ENCODE measurements around the gene ERCC6L2. TPM values are rescaled to one million over a fixed set of nuclear protein-coding genes. Genes with fewer than 3 reads are reported as not detected.

Gene ERCC6L2, protein sequence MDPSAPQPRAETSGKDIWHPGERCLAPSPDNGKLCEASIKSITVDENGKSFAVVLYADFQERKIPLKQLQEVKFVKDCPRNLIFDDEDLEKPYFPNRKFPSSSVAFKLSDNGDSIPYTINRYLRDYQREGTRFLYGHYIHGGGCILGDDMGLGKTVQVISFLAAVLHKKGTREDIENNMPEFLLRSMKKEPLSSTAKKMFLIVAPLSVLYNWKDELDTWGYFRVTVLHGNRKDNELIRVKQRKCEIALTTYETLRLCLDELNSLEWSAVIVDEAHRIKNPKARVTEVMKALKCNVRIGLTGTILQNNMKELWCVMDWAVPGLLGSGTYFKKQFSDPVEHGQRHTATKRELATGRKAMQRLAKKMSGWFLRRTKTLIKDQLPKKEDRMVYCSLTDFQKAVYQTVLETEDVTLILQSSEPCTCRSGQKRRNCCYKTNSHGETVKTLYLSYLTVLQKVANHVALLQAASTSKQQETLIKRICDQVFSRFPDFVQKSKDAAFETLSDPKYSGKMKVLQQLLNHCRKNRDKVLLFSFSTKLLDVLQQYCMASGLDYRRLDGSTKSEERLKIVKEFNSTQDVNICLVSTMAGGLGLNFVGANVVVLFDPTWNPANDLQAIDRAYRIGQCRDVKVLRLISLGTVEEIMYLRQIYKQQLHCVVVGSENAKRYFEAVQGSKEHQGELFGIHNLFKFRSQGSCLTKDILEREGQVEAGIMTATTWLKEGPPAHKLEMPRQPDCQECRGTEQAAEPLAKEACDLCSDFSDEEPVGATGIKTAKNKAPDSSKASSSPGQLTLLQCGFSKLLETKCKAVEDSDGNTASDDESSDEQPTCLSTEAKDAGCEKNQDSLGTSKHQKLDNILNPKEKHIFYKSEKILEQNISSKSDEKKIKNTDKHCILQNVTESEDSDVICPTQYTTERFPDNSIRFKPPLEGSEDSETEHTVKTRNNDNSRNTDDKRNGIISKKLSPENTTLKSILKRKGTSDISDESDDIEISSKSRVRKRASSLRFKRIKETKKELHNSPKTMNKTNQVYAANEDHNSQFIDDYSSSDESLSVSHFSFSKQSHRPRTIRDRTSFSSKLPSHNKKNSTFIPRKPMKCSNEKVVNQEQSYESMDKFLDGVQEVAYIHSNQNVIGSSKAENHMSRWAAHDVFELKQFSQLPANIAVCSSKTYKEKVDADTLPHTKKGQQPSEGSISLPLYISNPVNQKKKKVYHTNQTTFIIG (N-terminal part only)
- total RNA-seq (2012; rRNA removed) (67.6 and 83.3 TPM in 2 replicates), polyA plus RNA-seq (2012; rRNA removed) (12.1 and 13.0 TPM in 2 replicates), Bru-seq, nascent RNA (percentile 82 among the genes with signal in this experiment), BruChase-seq, experiment 1, labeled RNA remaining after a 6-hour chase (percentile 63 among the genes with signal in this experiment), BruChase-seq, experiment 2, labeled RNA remaining after a 2-hour chase (percentile 67 among the genes with signal in this experiment)
- 2.5 and 2.6 TPM in 2 replicates for polyA plus RNA-seq (2012; cell fraction: cytosol; rRNA removed)
- 3.7 and 19.2 TPM in 2 replicates for polyA plus RNA-seq (2012; cell fraction: nucleus; rRNA removed; ENCODE audit: low replicate concordance)
- long read RNA-seq, full-length matches to known transcripts, result 1 of 32 reads
- long read RNA-seq, partial matches to known transcripts, result 7 of 32 reads
- long read RNA-seq, other reads (novel, unspliced or antisense), result 24 of 32 reads

DNA sequence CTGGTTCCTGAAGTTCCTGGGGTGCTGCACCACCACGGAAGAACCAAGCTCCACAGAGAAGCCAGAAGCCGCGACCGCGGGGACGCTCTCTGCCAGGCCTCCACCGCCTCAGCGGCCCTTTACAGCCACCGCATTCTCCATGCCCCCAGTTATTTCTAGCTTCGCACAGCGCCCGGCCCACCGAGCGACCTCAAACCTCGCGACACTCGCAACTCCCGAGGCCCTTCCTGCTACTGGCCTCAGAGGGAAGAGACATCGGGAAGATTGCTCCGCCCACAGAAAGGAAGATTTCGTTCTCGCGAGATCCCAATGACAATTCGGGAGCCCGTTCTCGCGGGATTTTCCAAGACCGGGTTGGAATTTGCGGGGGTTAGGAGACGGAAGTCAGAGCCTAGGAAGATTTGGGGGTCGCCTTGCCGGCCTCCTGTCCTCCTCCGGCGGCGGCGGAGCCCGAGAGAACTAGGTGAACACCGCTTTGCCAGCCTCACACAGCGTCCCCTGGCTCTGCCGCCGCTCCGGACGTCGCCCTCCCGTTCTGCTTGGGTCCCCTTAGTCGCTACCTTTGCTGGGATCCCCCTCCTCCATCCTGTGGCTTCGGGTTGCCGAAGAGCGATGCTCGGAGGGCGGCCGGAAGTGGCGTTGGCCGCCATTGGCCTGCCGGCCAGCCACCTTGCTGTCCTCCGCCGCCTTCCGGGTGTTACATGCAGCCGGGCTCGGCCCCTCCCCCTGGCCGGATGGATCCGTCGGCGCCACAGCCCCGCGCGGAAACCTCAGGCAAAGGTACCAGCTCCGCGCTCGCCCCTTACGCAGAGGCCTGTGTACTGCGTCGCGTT lies at the start of gene ERCC6L2:
Gene ERCC6L2 (plus strand): TSS at position 387 of the 833 bp plus-strand sequence. CDS start 348 bp downstream, at position 735.
- dilution Hi-C loops (cut with HindIII; ENCODE audit: low sequenced_read_pairs, unreplicated experiment), result no loop called here
- intact Hi-C loops (cut with micrococcal nuclease), result loop anchor here (1.0 to 5.0 kb wide), 6 partner anchors 81 to 558 kb away; partner anchors contain the start of gene FANCC
- BruUV-seq (replicated peaks), result no TSS peak
- no peaks in the 10 kb centered on the region for H3K9me1 ChIP-seq (ENCODE audit: insufficient read depth, low read length)
- H3K56ac ChIP-seq (ENCODE audit: extremely low read depth, insufficient read depth, low read length), result peak within 1 kb of the TSS; percentile 94
- H4K5ac ChIP-seq (ENCODE audit: low read depth, low read length), result peak within 1 kb of the TSS; percentile 92
- H4K91ac ChIP-seq (ENCODE audit: insufficient read depth, low read depth, low read length), result peak within 1 kb of the TSS; percentile 100
- in situ Hi-C loops (cut with MboI; ENCODE audit: low sequenced_read_pairs), result loop anchor here (10.0 kb wide), 1 partner anchor 361 kb away; the partner anchor contains the start of gene PTCH1
- peak within 1 kb of the TSS; percentile 74 for H3K9ac ChIP-seq (ENCODE audit: low read depth, low read length)
- ATAC-seq (ENCODE audit: low read depth) (peak; percentile 88), DNase-seq (peak; percentile 99)
- 0% methylated on average over 43 of the region's 74 CpGs; no CpG with 5 or more reads in 1 of the 2 experiments for WGBS, 2 experiments (ENCODE audit: extremely low coverage in 2 of 2, insufficient read length in 1 of 2)
- H4K8ac ChIP-seq (ENCODE audit: low read depth in 2 of 2, low read length in 2 of 2), result peak within 1 kb of the TSS in 1 of 2 experiments; percentile 100
- peak within 1 kb of the TSS; percentile 72 for H2AK5ac ChIP-seq (ENCODE audit: low read depth, low read length)
- peak within 1 kb of the TSS; percentile 99 for H2AFZ ChIP-seq (replicated peaks; ENCODE audit: low read length, poor library complexity)
- peak within 1 kb of the TSS; percentile 99 for H3K23ac ChIP-seq (ENCODE audit: low read depth, low read length)
- H3K14ac ChIP-seq (replicated peaks; ENCODE audit: low read depth, low read length), result peak within 1 kb of the TSS; percentile 100
- H4K20me1 ChIP-seq (ENCODE audit: insufficient read depth, low read length), result peaks cover 4% of the 10 kb centered on the region; the same call in 1 of the 2 replicates
- no peaks in the 10 kb centered on the region; the same call in none of the 2 replicates for H3K36me3 ChIP-seq (ENCODE audit: control insufficient read depth, insufficient read depth, low read length)
- peak within 1 kb of the TSS; percentile 96 for H2AK9ac ChIP-seq (replicated peaks; ENCODE audit: low read depth, low read length, poor library complexity)
- H2BK5ac ChIP-seq (ENCODE audit: low read depth, low read length, poor library complexity, severe bottlenecking), result peak within 1 kb of the TSS; percentile 92
- peak within 1 kb of the TSS; percentile 78 for H2BK20ac ChIP-seq (ENCODE audit: low read depth, low read length)
- H3K18ac ChIP-seq (ENCODE audit: low read depth, low read length), result peak within 1 kb of the TSS; percentile 81
- H3K27ac ChIP-seq (ENCODE audit: insufficient read depth, low read length), result peak within 1 kb of the TSS; percentile 87
- peak within 1 kb of the TSS; percentile 98 for H3K4ac ChIP-seq (ENCODE audit: low read depth, low read length)
- peaks cover 2% of the 10 kb centered on the region for H3K4me1 ChIP-seq (ENCODE audit: control insufficient read depth, insufficient read depth, low read length)
- peak within 1 kb of the TSS; percentile 95; the same call in 2 of the 3 replicates for H2BK15ac ChIP-seq (ENCODE audit: low read depth, low read length)
- peak within 1 kb of the TSS; percentile 98 for H3K4me2 ChIP-seq (ENCODE audit: low read depth, low read length)
- ChIA-PET POLR2A (ENCODE audit: unreplicated experiment) (interaction anchor here (0.6 to 1.3 kb wide), 2 partner anchors 9 to 143 kb away, joined by 3 to 5 read pairs; no protein-coding TSS in a partner anchor), CTCF (interaction anchor here (0.6 kb wide), 1 partner anchor 342 kb away, joined by 3 read pairs; no protein-coding TSS in a partner anchor)
- no peaks in the 10 kb centered on the region for H3K9me3 ChIP-seq (ENCODE audit: control insufficient read depth, insufficient read depth, low read length)
- peaks cover 8 to 25% of the 10 kb centered on the region in 2 experiments; a peak in 3 of 4 replicates for H3K79me1 ChIP-seq (ENCODE audit: low read depth in 1 of 2, low read length in 2 of 2)
- H3K27me3 ChIP-seq (ENCODE audit: control insufficient read depth, insufficient read depth, low read length), result no peaks in the 10 kb centered on the region
- H2BK120ac ChIP-seq (ENCODE audit: low read depth, low read length), result peak within 1 kb of the TSS; percentile 98
- H3K4me3 ChIP-seq (ENCODE audit: insufficient read depth, low read depth, low read length), result no peak within 1 kb of the TSS
- TF ChIP-seq, protein P1, sequence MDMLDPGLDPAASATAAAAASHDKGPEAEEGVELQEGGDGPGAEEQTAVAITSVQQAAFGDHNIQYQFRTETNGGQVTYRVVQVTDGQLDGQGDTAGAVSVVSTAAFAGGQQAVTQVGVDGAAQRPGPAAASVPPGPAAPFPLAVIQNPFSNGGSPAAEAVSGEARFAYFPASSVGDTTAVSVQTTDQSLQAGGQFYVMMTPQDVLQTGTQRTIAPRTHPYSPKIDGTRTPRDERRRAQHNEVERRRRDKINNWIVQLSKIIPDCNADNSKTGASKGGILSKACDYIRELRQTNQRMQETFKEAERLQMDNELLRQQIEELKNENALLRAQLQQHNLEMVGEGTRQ (IDR thresholded peaks at IDR 0.05; ENCODE audit: low read depth, low read length), result 0 out of 2 replicates have a peak, but pooled peaks have one; percentile 7
- peak; percentile 63; the same call in 1 of the 2 replicates for TF ChIP-seq MAZ (IDR thresholded peaks at IDR 0.05; ENCODE audit: borderline replicate concordance, low read depth, low read length)
- TF ChIP-seq CHD1 (IDR thresholded peaks at IDR 0.05; ENCODE audit: low read depth, low read length), result no peak; the same call in none of the 2 replicates
- no peak for TF ChIP-seq MAFK (IDR thresholded peaks at IDR 0.05; ENCODE audit: low read depth, low read length)
- no peak for TF ChIP-seq CEBPB (IDR thresholded peaks at IDR 0.05; ENCODE audit: low read depth, low read length)
- TF ChIP-seq SMC3 (IDR thresholded peaks at IDR 0.05; ENCODE audit: low read depth, low read length), result 0 out of 2 replicates have a peak, but pooled peaks have one; percentile 6
